Thyroid gland (tissue), 4 donors: Measurements from ENCODE around the gene MLH1. TPM values are rescaled to one million over a fixed set of nuclear protein-coding genes. Genes with fewer than 3 reads are reported as not detected.

Experiments
- DNase-seq, 2 donors: peaks; one replicate each; pipeline ENCODE4 v3.0.0-alpha.2; 2019
- H3K27ac ChIP-seq, 3 donors: fragments of 200-600 bp; sonication (generic); 1 replicate in 2 of 3; 2 replicates in 1 of 3; pipeline ENCODE4 v1.5.1; 2016 to 2019; ENCODE audit warnings: mild to moderate bottlenecking in 1 of 3, moderate library complexity in 1 of 3
- H3K27me3 ChIP-seq: fragments of 200-600 bp; sonication (generic); one replicate; pipeline ENCODE4 v1.5.1; 2019
- H3K36me3 ChIP-seq, 2 donors: fragments of 200-600 bp; sonication (generic); one replicate each; pipeline ENCODE4 v1.5.1; 2016 to 2019
- H3K4me1 ChIP-seq, 2 donors: fragments of 200-600 bp; sonication (generic); one replicate each; pipeline ENCODE4 v1.5.1; 2017 to 2019
- H3K4me3 ChIP-seq, 3 donors: fragments of 200-600 bp; sonication (generic); replicated peaks in 1 of 3; 1 replicate in 2 of 3; 2 replicates in 1 of 3; pipeline ENCODE4 v1.5.1; 2016; ENCODE audit warnings: mild to moderate bottlenecking in 1 of 3
- H3K9me3 ChIP-seq: fragments of 200-600 bp; sonication (generic); one replicate; pipeline ENCODE4 v1.5.1; 2017
- CTCF ChIP-seq, 6 experiments: fragments of 200-600 bp in 3 of 6; fragments of 450-650 bp in 3 of 6; sonication (generic) in 3 of 6; IDR thresholded peaks; one replicate each; pipeline ENCODE4 v1.5.1; 2016 to 2019; ENCODE audit warnings: antibody characterized with exemption in 6 of 6, mild to moderate bottlenecking in 2 of 6, inconsistent platforms in 1 of 6, moderate library complexity in 1 of 6
- POLR2A ChIP-seq, 2 donors: fragments of 450-650 bp; IDR thresholded peaks; one replicate each; pipeline ENCODE4 v1.6.1; 2017; ENCODE audit warnings: antibody characterized with exemption in 2 of 2, mild to moderate bottlenecking in 2 of 2, moderate library complexity in 1 of 2
- WGBS, 2 donors: methylation state at CpG; one replicate each; pipeline ENCODE4 v1.1.5; 2017; 5-methylcytosine and 5-hydroxymethylcytosine counted together
- intact Hi-C: fragments of 100-400 bp; cut with DNase I; formaldehyde crosslinking; loops from one replicate; pipeline ENCODE4 v1.15.1; 2023
- total RNA-seq, 4 donors: library from RNA; depleted of rRNA; stranded (reverse); fragments of >200 nt; gene quantifications; one replicate each; pipeline ENCODE4 v1.2.3, GENCODE V29; 2016

The MLH1 gene
- total RNA-seq, 4 donors from 2014 or later = 32.1 to 65.7 (median 54.3) TPM

- no peak for DNase-seq
- intact Hi-C loops = loop anchor here (5.0 kb wide), 1 partner anchor 233 kb away; no protein-coding TSS in a partner anchor
- H3K9me3 ChIP-seq = no peaks in the 10 kb centered on the region
- peak overlapping the region; percentile 87 to 96 (median 94) for H3K27ac ChIP-seq
- no peaks in the 10 kb centered on the region for H3K27me3 ChIP-seq
- no peak overlapping the region for H3K4me3 ChIP-seq
- no peaks in the 10 kb centered on the region for H3K36me3 ChIP-seq
- peaks cover 28 to 30% of the 10 kb centered on the region in 2 donors for H3K4me1 ChIP-seq
- TF ChIP-seq POLR2A (IDR thresholded peaks at IDR 0.05) (no peak), CTCF (IDR thresholded peaks at IDR 0.05) (no peak)
Measured at GRCh38 chr3:36964817-36965216, 28.5 kb upstream of the MLH1 start.

- DNase-seq = peak; percentile 90 to 91
- Histone ChIP-seq H3K27ac (peak overlapping the region; percentile 87 to 96 (median 94)), H3K4me3 (no peak overlapping the region), H3K9me3 (no peaks in the 10 kb centered on the region), H3K36me3 (no peaks in the 10 kb centered on the region), H3K27me3 (no peaks in the 10 kb centered on the region), H3K4me1 (peaks cover 22 to 27% of the 10 kb centered on the region in 2 donors)
- intact Hi-C loops = no loop called here
- TF ChIP-seq CTCF (IDR thresholded peaks at IDR 0.05) (peak in 1 of 6 experiments; percentile 28), POLR2A (IDR thresholded peaks at IDR 0.05) (peak in 1 of 2 donors; percentile 46)
- WGBS, 2 donors = 37 to 38% methylated on average over 3 of the region's 3 CpGs
Measured at GRCh38 chr3:36965440-36965839, 27.9 kb upstream of the MLH1 start.

GRCh38 chr3:36969085-36969484 lies 24.2 kb upstream of the MLH1 start:
- intact Hi-C loops = no loop called here
- WGBS, 2 donors = 83 to 86% methylated on average over 4 of the region's 4 CpGs
- H3K27ac ChIP-seq = peak overlapping the region; percentile 52 to 76 (median 64)
- TF ChIP-seq CTCF (IDR thresholded peaks at IDR 0.05) = no peak
- no peak for TF ChIP-seq POLR2A (IDR thresholded peaks at IDR 0.05)
- no peak overlapping the region for H3K4me3 ChIP-seq
- H3K9me3 ChIP-seq = no peaks in the 10 kb centered on the region
- H3K36me3 ChIP-seq = no peaks in the 10 kb centered on the region
- no peaks in the 10 kb centered on the region for H3K27me3 ChIP-seq
- no peak for DNase-seq
- peaks cover 22 to 25% of the 10 kb centered on the region in 2 donors for H3K4me1 ChIP-seq

- DNase-seq = peak; percentile 27 to 46
- H3K9me3 ChIP-seq = no peaks in the 10 kb centered on the region
- H3K36me3 ChIP-seq = no peaks in the 10 kb centered on the region
- no peaks in the 10 kb centered on the region for H3K27me3 ChIP-seq
- H3K4me3 ChIP-seq = no peak overlapping the region
- WGBS, 2 donors = 26 to 31% methylated on average over 4 of the region's 4 CpGs
- peak overlapping the region; percentile 52 to 76 (median 64) for H3K27ac ChIP-seq
- no peak for TF ChIP-seq CTCF (IDR thresholded peaks at IDR 0.05)
- TF ChIP-seq POLR2A (IDR thresholded peaks at IDR 0.05) = no peak
- H3K4me1 ChIP-seq = peaks cover 21 to 23% of the 10 kb centered on the region in 2 donors
- intact Hi-C loops = no loop called here
Measured at GRCh38 chr3:36969540-36970432, 23.5 kb upstream of the MLH1 start.

- DNase-seq = no peak
- H3K36me3 ChIP-seq = no peaks in the 10 kb centered on the region
- intact Hi-C loops = no loop called here
- no peaks in the 10 kb centered on the region for H3K9me3 ChIP-seq
- 95 to 100% methylated on average over 2 of the region's 2 CpGs for WGBS, 2 donors
- H3K27ac ChIP-seq = no peak overlapping the region
- H3K27me3 ChIP-seq = no peaks in the 10 kb centered on the region
- H3K4me1 ChIP-seq = peaks cover 6 to 10% of the 10 kb centered on the region in 2 donors
- no peak for TF ChIP-seq POLR2A (IDR thresholded peaks at IDR 0.05)
- no peak overlapping the region for H3K4me3 ChIP-seq
Measured at GRCh38 chr3:36972163-36972562, 21.2 kb upstream of the MLH1 start.
